Renal cortex interstitium (tissue), 11 donors: Measurements from ENCODE around the gene CYP4A11. TPM values are rescaled to one million over a fixed set of nuclear protein-coding genes. Genes with fewer than 3 reads are reported as not detected.
"Not testable (repeated sequence)": the region's sequence is repeated elsewhere in the genome, so short reads cannot be mapped to it uniquely, and the experiment has no call there.

Experiments used
- DNase-seq, 11 donors: peaks; one replicate each; pipeline ENCODE4 v3.0.0-alpha.2; 2013; ENCODE audit warnings: low read depth in 9 of 11, low spot score in 4 of 11; ENCODE audit errors: extremely low read depth in 1 of 11
- polyA plus RNA-seq, 3 donors: library from polyadenylated mRNA; unstranded; fragments of 120-200 nt; gene quantifications; one replicate each; pipeline ENCODE4 v1.2.1, GENCODE V29; 2013; ENCODE audit not compliant: insufficient read length in 3 of 3

CYP4A11 gene
- polyA plus RNA-seq, 3 donors, result 38.8 to 63.3 (median 61.9) TPM

- DNase-seq, result no peak
Observed at GRCh38 chr1:46936788-46937187, 4.5 kb downstream of the CYP4A11 start.

- DNase-seq, result not testable (repeated sequence)
Observed at GRCh38 chr1:46934852-46935251, 6.4 kb downstream of the CYP4A11 start.

GRCh38 chr1:46932020-46932419, 9.3 kb downstream of the CYP4A11 start:
- DNase-seq, result not testable (repeated sequence)

GRCh38 chr1:46931151-46931550, 10.1 kb downstream of the CYP4A11 start:
- no peak for DNase-seq

GRCh38 chr1:46927249-46927835, 13.9 kb downstream of the CYP4A11 start:
- no peak for DNase-seq

- no peak for DNase-seq
Observed at GRCh38 chr1:46910790-46911189, 30.5 kb downstream of the CYP4A11 start.

- peak in 3 of 11 donors; percentile 3 to 21 (median 11) for DNase-seq
Observed at GRCh38 chr1:46903481-46903880, 37.8 kb downstream of the CYP4A11 start.

- DNase-seq, result no peak
Observed at GRCh38 chr1:46900401-46900800, 40.9 kb downstream of the CYP4A11 start.

- not testable (repeated sequence) for DNase-seq
Observed at GRCh38 chr1:46881656-46882055, 59.6 kb downstream of the CYP4A11 start.

Other genes with a start within 250 kb of the CYP4A11 start
- 100 to 1,000 TPM in 1 of 3 donors, 10 to 100 TPM in 2; 88.3 to 106 (median 92.0) TPM for gene EFCAB14, start 222.4 kb downstream of the CYP4A11 start, polyA plus RNA-seq
- 1 to 10 TPM; 1.4 to 1.7 (median 1.6) TPM for gene CYP4B1, start 142.4 kb downstream of the CYP4A11 start, polyA plus RNA-seq
- gene CYP4X1, start 82.2 kb upstream of the CYP4A11 start, polyA plus RNA-seq, result 10 to 100 TPM in 1 of 3 donors, 1 to 10 TPM in 2; 7.8 to 11.6 (median 9.0) TPM
- gene CYP4Z1, start 125.8 kb upstream of the CYP4A11 start, polyA plus RNA-seq, result under 1 TPM; 0.17 to 0.33 (median 0.20) TPM
- 1 to 10 TPM; 5.0 to 6.1 (median 6.0) TPM for gene CYP4A22, start 196.0 kb upstream of the CYP4A11 start, polyA plus RNA-seq
- 10 to 100 TPM; 34.8 to 62.1 (median 37.8) TPM for gene PDZK1IP1, start 248.6 kb upstream of the CYP4A11 start, polyA plus RNA-seq